ENCODE data around the gene SLC13A1. TPM values are rescaled to one million over a fixed set of nuclear protein-coding genes. Genes with fewer than 3 reads are reported as not detected.

Gene SLC13A1
- total RNA-seq, 1 experiment from 2014 or later, result not detected

DNA sequence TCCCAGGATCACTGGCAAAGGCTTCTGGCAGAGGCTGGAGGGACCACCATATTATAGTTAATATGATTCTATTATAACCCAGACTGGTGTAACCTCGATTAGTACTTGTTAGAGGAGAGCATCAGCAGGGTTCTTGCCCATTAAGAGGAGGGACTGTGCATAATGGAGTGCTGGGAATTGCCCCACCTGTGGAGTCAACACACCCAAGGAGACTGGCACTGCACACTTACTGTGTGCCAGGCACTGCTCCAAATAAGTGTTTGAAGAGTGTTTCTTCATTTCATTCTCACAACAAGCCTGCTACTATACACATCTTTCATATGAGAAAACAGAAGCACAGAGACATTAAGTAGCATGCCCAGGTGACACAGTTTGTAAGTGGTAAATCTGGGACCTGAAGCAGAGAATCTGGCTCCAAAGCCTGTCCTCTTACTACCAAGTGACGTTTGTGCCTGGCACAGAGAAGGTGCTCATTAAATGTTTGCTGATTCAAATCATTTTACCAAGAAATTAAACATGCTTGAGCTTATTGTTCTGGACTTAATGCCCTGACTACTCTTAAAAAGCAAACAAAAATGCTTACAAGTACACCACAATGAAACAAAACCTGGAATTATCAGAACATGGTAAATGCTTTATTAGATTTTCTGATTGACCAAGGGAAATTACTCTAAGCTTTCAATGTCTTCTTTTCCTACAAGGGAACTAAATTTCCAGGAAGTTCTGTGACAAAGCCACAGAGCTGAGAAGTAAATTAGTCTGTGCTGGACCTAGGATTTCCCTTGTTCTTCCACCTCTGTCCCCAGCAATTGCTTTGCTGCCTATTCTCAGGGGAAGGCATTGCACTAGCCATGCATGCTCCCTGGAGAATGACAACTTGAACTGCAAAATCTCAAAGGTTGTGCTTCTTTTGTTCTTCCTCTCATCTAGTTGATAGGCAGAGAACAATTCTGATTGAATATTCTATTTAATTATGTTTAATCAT lies 809 bp downstream of the SLC13A1 start:
- CTCF ChIA-PET, result no interaction called here
- H3K36me3 ChIP-seq (ENCODE audit: insufficient read depth, low read length, poor library complexity, severe bottlenecking), result no peaks in the 10 kb centered on the region
- BruUV-seq (replicated peaks), result no TSS peak
- POLR2A ChIA-PET (ENCODE audit: low non-redundant PET), result no interaction called here
- H3K27me3 ChIP-seq (replicated peaks; ENCODE audit: insufficient read depth, low read depth, low read length, poor library complexity), result no peaks in the 10 kb centered on the region
- DNase-seq (ENCODE audit: low spot score), result no peak
- H3K4me3 ChIP-seq (ENCODE audit: low read depth, low read length, poor library complexity, severe bottlenecking), result no peak overlapping the region
- H3K9me3 ChIP-seq (ENCODE audit: low read depth, low read length, poor library complexity, severe bottlenecking), result no peaks in the 10 kb centered on the region
- intact Hi-C loops (cut with micrococcal nuclease; ENCODE audit: unreplicated experiment), result no loop called here
- no peak for TF ChIP-seq EZH2 (IDR thresholded peaks at IDR 0.05; ENCODE audit: borderline replicate concordance, low read depth, low read length, poor library complexity, severe bottlenecking)
- TF ChIP-seq, protein P1, sequence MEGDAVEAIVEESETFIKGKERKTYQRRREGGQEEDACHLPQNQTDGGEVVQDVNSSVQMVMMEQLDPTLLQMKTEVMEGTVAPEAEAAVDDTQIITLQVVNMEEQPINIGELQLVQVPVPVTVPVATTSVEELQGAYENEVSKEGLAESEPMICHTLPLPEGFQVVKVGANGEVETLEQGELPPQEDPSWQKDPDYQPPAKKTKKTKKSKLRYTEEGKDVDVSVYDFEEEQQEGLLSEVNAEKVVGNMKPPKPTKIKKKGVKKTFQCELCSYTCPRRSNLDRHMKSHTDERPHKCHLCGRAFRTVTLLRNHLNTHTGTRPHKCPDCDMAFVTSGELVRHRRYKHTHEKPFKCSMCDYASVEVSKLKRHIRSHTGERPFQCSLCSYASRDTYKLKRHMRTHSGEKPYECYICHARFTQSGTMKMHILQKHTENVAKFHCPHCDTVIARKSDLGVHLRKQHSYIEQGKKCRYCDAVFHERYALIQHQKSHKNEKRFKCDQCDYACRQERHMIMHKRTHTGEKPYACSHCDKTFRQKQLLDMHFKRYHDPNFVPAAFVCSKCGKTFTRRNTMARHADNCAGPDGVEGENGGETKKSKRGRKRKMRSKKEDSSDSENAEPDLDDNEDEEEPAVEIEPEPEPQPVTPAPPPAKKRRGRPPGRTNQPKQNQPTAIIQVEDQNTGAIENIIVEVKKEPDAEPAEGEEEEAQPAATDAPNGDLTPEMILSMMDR (conservative IDR thresholded peaks at IDR 0.05; ENCODE audit: low read depth, low read length), result no peak
- no peaks in the 10 kb centered on the region for H3K4me1 ChIP-seq (ENCODE audit: insufficient read depth, low read length, poor library complexity, severe bottlenecking)
- H3K27ac ChIP-seq (ENCODE audit: low read depth, low read length, poor library complexity, severe bottlenecking), result no peak overlapping the region

DNA sequence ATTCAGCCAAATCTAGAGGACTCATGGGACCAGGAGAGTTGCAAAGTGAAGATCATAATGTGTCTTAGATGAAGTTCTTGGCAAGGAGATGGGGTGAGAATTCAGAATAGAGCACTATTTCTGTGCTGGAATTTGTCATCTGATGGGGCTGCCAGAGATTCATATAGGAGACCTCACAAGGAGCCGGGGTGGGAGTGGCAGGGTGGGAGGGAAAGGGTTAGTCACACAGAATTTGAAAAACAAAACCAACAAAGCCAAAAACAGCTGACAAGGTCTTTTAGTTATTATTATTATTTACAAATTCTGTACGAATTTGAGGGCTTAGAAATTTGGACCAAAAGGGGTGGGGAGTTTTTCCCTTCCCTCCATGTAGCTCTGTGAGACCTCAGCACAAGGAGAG lies 1.7 kb downstream of the SLC13A1 start:
- DNase-seq (ENCODE audit: low spot score), result no peak
- Histone ChIP-seq H3K4me1 (ENCODE audit: insufficient read depth, low read length, poor library complexity, severe bottlenecking) (no peaks in the 10 kb centered on the region), H3K27me3 (replicated peaks; ENCODE audit: insufficient read depth, low read depth, low read length, poor library complexity) (no peaks in the 10 kb centered on the region), H3K27ac (ENCODE audit: low read depth, low read length, poor library complexity, severe bottlenecking) (no peak overlapping the region), H3K36me3 (ENCODE audit: insufficient read depth, low read length, poor library complexity, severe bottlenecking) (no peaks in the 10 kb centered on the region), H3K4me3 (ENCODE audit: low read depth, low read length, poor library complexity, severe bottlenecking) (no peak overlapping the region), H3K9me3 (ENCODE audit: low read depth, low read length, poor library complexity, severe bottlenecking) (no peaks in the 10 kb centered on the region)
- TF ChIP-seq, protein P1 (conservative IDR thresholded peaks at IDR 0.05; ENCODE audit: low read depth, low read length), result no peak
- no peak for TF ChIP-seq EZH2 (IDR thresholded peaks at IDR 0.05; ENCODE audit: borderline replicate concordance, low read depth, low read length, poor library complexity, severe bottlenecking)
- ChIA-PET POLR2A (ENCODE audit: low non-redundant PET) (no interaction called here), CTCF (no interaction called here)
- BruUV-seq (replicated peaks), result no TSS peak
- intact Hi-C loops (cut with micrococcal nuclease; ENCODE audit: unreplicated experiment), result no loop called here

DNA sequence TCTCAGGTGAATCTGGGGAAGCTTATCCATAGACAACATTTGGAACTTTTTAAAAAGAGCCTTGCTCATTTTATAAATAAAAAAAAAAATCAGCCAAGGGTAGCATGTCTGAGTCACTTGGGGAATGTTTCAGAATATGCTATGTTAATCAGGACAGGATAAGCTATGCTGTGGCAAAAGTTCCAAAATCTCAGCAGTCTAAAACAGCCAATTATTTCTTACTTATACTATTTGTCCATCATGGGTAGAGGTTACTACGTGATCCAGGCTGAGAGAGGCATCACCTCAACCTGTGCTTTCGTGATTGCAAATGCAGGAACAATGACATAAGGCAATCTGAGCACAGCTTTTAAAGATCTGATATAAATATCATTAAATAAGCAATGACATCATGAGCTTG lies 6.5 kb downstream of the SLC13A1 start:
- Histone ChIP-seq H3K27ac (ENCODE audit: low read depth, low read length, poor library complexity, severe bottlenecking) (no peak overlapping the region), H3K4me1 (ENCODE audit: insufficient read depth, low read length, poor library complexity, severe bottlenecking) (no peaks in the 10 kb centered on the region), H3K4me3 (ENCODE audit: low read depth, low read length, poor library complexity, severe bottlenecking) (no peak overlapping the region), H3K9me3 (ENCODE audit: low read depth, low read length, poor library complexity, severe bottlenecking) (no peaks in the 10 kb centered on the region), H3K27me3 (replicated peaks; ENCODE audit: insufficient read depth, low read depth, low read length, poor library complexity) (no peaks in the 10 kb centered on the region), H3K36me3 (ENCODE audit: insufficient read depth, low read length, poor library complexity, severe bottlenecking) (no peaks in the 10 kb centered on the region)
- BruUV-seq (replicated peaks), result no TSS peak
- ChIA-PET POLR2A (ENCODE audit: low non-redundant PET) (interaction anchor here (0.7 kb wide), 1 partner anchor 162 kb away, joined by 5 read pairs; no protein-coding TSS in a partner anchor), CTCF (no interaction called here)
- DNase-seq (ENCODE audit: low spot score), result no peak
- intact Hi-C loops (cut with micrococcal nuclease; ENCODE audit: unreplicated experiment), result no loop called here
- TF ChIP-seq EZH2 (IDR thresholded peaks at IDR 0.05; ENCODE audit: borderline replicate concordance, low read depth, low read length, poor library complexity, severe bottlenecking), result no peak
- TF ChIP-seq, protein P1 (conservative IDR thresholded peaks at IDR 0.05; ENCODE audit: low read depth, low read length), result no peak

All from A673 (cell line).